Spinal cord (tissue), 10 donors: Measurements from ENCODE around the gene CASZ1. TPM values are rescaled to one million over a fixed set of nuclear protein-coding genes. Genes with fewer than 3 reads are reported as not detected.

Experiments
- DNase-seq, 6 donors: peaks; one replicate each; pipeline versions ENCODE4 v3.0.0 to v3.0.0-alpha.2; 2013 to 2015; ENCODE audit warnings: low spot score in 6 of 6, low read depth in 4 of 6
- H3K27ac ChIP-seq: one replicate; pipeline ENCODE4 v1.5.1; 2013; ENCODE audit warnings: low read depth, low read length, control low read depth
- H3K27me3 ChIP-seq: one replicate; pipeline ENCODE4 v1.6.1; 2013; ENCODE audit warnings: low read length; ENCODE audit not compliant: control insufficient read depth, insufficient read depth
- H3K36me3 ChIP-seq: one replicate; pipeline ENCODE4 v1.6.1; 2013; ENCODE audit warnings: low read length; ENCODE audit not compliant: control insufficient read depth, insufficient read depth
- H3K4me1 ChIP-seq: one replicate; pipeline ENCODE4 v1.6.1; 2013; ENCODE audit warnings: low read length; ENCODE audit not compliant: control insufficient read depth, insufficient read depth
- H3K4me3 ChIP-seq: one replicate; pipeline ENCODE4 v1.5.1; 2013; ENCODE audit warnings: low read depth, low read length, control low read depth
- H3K9me3 ChIP-seq: one replicate; pipeline ENCODE4 v1.6.1; 2013; ENCODE audit warnings: low read length; ENCODE audit not compliant: control insufficient read depth, insufficient read depth
- WGBS: methylation state at CpG from one replicate; pipeline ENCODE4 v1.1.5; 2013; ENCODE audit warnings: missing lambda C conversion rate; ENCODE audit not compliant: insufficient coverage; 5-methylcytosine and 5-hydroxymethylcytosine counted together
- polyA plus RNA-seq, 2 donors: library from polyadenylated mRNA; unstranded; fragments of 120-200 nt; gene quantifications; one replicate each; pipeline ENCODE4 v1.2.1, GENCODE V29; 2013; ENCODE audit not compliant: insufficient read length in 2 of 2
- small RNA-seq: library from RNA; depleted of rRNA; stranded (forward); fragments of <200 nt; gene quantifications from one replicate; pipeline ENCODE3, GENCODE V24; 2014; ENCODE audit warnings: low replicate concordance
- total RNA-seq, 2 donors: library from RNA; depleted of rRNA in 1 of 2; stranded (reverse); fragments of 120-200 nt in 1 of 2; fragments of >200 nt in 1 of 2; gene quantifications; one replicate each; pipeline versions ENCODE4 v1.2.3 to v1.2.4, GENCODE V29; 2013 to 2014
- donor health status: healthy.

The CASZ1 gene
- total and polyA plus RNA-seq, 4 donors, result 6.0 to 18.7 (median 11.3) TPM

DNA sequence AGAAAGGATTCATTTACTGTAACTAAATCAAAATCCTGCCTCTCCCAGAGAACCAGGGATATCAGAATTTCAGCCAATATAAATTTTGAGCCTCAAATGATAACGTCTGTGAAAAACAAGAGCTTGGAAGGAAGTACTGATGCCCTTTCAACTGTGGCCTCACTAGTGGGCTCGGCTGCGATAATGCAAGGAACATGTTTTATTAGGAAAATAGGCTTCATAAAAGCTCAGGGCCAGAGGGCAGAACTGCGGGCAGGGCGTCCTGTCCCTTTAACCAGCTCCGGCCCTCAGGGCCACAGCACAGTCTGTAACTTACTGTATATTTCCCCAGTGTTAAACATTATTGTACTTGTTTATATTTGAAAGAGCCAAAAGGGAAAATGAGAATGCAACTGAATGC is 199.7 kb downstream of the CASZ1 start:
- no peaks in the 10 kb centered on the region for H3K27me3 ChIP-seq
- peaks cover 24% of the 10 kb centered on the region for H3K4me1 ChIP-seq
- no peaks in the 10 kb centered on the region for H3K9me3 ChIP-seq
- H3K36me3 ChIP-seq, result peaks cover 2% of the 10 kb centered on the region
- H3K4me3 ChIP-seq, result no peak overlapping the region
- no peak overlapping the region for H3K27ac ChIP-seq
- DNase-seq, result no peak
- WGBS, result 90% methylated on average over 3 of the region's 6 CpGs

DNA sequence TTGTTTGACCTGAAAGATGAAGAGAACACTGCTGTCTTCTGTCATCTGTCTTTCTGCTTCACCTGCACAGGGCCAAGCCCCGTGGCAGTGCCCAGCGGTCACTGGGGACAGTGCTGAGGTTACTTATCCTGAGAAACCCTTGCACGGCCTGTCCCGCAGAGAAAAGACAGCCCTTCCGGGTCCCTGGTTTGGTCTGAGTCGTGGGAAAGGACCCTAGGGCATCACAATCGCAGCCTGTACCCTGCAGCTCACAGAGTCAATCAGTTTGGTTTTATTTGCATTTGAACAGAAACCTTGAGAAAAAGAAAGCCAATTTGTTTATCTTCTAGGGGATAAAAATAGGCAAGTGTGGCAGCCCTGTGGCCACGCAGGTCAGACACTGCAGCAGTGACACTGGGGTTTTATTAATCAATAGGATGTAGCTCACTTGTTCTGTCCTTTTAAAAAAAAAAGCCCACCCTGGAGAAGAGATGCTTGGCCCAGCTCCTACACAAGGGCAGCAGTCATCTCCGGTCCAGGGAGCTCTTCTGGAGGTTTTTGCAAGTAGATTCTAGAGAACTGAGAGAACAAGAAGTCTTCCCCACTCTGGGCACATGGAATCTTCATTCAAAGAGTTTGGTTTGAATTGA is 201.7 kb downstream of the CASZ1 start:
- Histone ChIP-seq H3K4me3 (no peak overlapping the region), H3K36me3 (peaks cover 2% of the 10 kb centered on the region), H3K27me3 (no peaks in the 10 kb centered on the region), H3K27ac (no peak overlapping the region), H3K9me3 (no peaks in the 10 kb centered on the region), H3K4me1 (peaks cover 24% of the 10 kb centered on the region)
- no peak for DNase-seq
- 52% methylated on average over 8 of the region's 9 CpGs for WGBS

DNA sequence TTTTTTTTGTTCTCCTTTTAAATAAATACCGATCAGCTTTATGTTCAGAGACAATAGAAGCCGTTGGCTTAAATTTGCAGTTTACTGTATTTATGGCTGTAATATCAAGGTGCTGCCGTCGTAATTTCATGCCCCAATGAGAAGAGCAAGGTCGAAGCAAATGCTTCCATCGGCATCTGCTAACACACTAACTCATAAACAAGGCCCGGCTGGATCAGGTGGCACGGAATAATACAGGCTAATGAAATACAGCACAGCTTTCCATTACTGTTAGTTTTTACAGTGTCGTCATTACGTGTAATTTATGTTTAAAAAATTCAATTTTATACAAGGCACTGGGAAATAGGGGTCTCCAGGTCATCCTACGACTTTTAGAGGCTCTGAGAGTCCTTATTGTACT is 202.7 kb downstream of the CASZ1 start:
- WGBS, result no CpG with 5 or more reads among the region's 11 CpGs

DNA sequence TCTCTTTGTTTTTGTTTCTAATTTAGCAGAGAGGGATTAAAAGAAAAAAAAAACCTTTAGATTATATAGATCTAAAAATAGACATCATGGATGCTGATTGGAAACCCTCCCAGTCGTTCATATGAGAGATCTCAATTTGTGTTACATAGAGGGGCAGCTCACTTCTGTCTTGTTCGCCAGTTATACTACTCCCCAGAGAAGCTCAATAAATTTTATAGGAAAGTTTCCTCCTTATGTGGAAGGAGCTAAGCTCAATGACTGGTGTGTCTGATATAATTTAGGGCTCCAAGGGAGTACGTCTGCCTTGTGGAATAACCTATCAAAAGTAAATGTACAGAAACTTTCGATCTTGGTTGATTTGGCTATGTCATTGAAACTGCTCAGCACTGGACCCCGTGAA is 204.1 kb downstream of the CASZ1 start:
- Histone ChIP-seq H3K4me3 (no peak overlapping the region), H3K36me3 (no peaks in the 10 kb centered on the region), H3K9me3 (no peaks in the 10 kb centered on the region), H3K27me3 (no peaks in the 10 kb centered on the region), H3K27ac (no peak overlapping the region), H3K4me1 (peaks cover 14% of the 10 kb centered on the region)
- no peak for DNase-seq
- WGBS, result 78% methylated on average over 3 of the region's 5 CpGs

More for the DNA sequence above, 202.7 kb downstream of the CASZ1 start:
- H3K36me3 ChIP-seq, result no peaks in the 10 kb centered on the region
- H3K27me3 ChIP-seq, result no peaks in the 10 kb centered on the region
- no peak overlapping the region for H3K4me3 ChIP-seq
- peaks cover 24% of the 10 kb centered on the region for H3K4me1 ChIP-seq
- DNase-seq, result peak in 1 of 6 donors; percentile 79
- no peak overlapping the region for H3K27ac ChIP-seq
- no peaks in the 10 kb centered on the region for H3K9me3 ChIP-seq

DNA sequence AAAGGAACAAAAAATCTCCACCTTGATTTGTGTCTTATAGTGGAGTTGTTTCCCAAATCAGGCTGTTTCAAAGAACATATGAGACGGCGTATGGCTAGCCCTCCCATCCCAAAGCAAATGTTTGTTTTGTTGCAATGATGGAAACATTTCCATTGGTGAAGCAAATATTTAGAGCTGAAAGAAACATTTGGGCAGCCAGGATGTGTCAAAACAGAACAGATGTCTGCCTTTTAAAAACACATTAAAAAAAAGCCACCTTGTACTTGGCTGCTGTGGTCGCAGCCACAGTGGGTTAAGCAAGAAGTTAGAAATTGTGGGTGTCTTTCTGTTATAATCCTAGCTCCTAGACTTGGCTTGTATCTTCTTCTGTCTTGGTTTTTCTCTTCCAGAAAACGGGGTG is 205.4 kb downstream of the CASZ1 start:
- Histone ChIP-seq H3K36me3 (no peaks in the 10 kb centered on the region), H3K4me1 (peaks cover 7% of the 10 kb centered on the region), H3K9me3 (no peaks in the 10 kb centered on the region), H3K4me3 (no peak overlapping the region), H3K27me3 (no peaks in the 10 kb centered on the region), H3K27ac (no peak overlapping the region)
- DNase-seq, result peak in 1 of 6 donors; percentile 85
- no CpG with 5 or more reads among the region's 4 CpGs for WGBS

DNA sequence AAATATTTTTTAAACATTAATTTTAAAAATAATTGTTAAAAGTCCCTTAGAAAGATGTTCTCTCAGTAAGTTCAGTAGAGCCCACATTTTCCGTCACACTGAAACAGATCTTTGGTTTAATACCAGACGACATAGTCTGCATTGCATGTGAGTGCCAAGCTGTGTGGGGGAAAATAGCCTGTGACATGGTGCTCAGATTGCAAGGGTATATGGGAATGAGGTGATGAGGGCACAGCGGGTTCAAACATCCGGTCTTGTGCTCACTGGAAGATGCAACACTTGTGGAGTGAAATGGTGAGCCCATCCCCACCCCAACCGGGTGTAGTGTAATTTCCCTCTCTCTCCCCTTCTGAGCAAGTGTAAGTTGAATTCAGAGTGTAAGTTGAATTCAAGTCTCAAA is 207.4 kb downstream of the CASZ1 start:
- WGBS, result 100% methylated on average over 2 of the region's 5 CpGs
- H3K36me3 ChIP-seq, result no peaks in the 10 kb centered on the region
- H3K4me1 ChIP-seq, result no peaks in the 10 kb centered on the region
- no peaks in the 10 kb centered on the region for H3K27me3 ChIP-seq
- H3K4me3 ChIP-seq, result no peak overlapping the region
- H3K27ac ChIP-seq, result no peak overlapping the region
- H3K9me3 ChIP-seq, result no peaks in the 10 kb centered on the region
- no peak for DNase-seq

DNA sequence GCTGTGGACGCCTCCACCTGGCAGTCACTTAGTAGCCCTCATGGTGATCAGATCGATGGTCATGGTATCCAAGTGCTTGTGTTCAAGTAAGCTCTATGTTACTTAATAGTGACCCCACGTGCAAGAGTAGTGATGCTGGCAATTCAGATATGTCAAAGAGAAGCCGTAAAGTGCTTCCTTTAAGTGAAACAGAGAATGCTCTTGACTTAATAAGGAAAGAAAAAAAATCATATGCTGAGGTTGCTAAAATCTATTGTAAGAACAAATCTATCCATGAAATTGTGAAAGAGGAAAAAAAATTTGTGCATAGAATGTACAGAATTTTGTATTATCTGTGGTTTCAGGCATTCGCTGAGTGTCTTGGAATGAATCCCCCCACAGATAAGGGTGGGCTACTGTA is 207.8 kb downstream of the CASZ1 start:
- DNase-seq, result no peak
- H3K4me3 ChIP-seq, result no peak overlapping the region
- H3K27ac ChIP-seq, result no peak overlapping the region
- no peaks in the 10 kb centered on the region for H3K36me3 ChIP-seq
- no peaks in the 10 kb centered on the region for H3K4me1 ChIP-seq
- no peaks in the 10 kb centered on the region for H3K27me3 ChIP-seq
- no peaks in the 10 kb centered on the region for H3K9me3 ChIP-seq
- 92% methylated on average over 4 of the region's 5 CpGs for WGBS

Small RNA genes within 50 kb of the gene (small RNA-seq; reads per million reads assigned to genes)
- 0.06 reads per million for gene RN7SL614P

Other genes with a start within 250 kb of the CASZ1 start
- gene TARDBP, start 216.0 kb upstream of the CASZ1 start, total RNA-seq, result 100 to 1,000 TPM in 1 of 2 donors, 10 to 100 TPM in 1; 59.2 to 109 TPM
- 100 to 1,000 TPM; 210 to 215 TPM for gene TARDBP, start 216.0 kb upstream of the CASZ1 start, polyA plus RNA-seq